ELR (cell line): ENCODE results near the gene FCHSD2.

ENCODE experiments used
- DNase-seq: peaks from one replicate; pipeline ENCODE4 v3.0.0-alpha.2; 2015; ENCODE audit warnings: low read depth

The FCHSD2 gene

DNA sequence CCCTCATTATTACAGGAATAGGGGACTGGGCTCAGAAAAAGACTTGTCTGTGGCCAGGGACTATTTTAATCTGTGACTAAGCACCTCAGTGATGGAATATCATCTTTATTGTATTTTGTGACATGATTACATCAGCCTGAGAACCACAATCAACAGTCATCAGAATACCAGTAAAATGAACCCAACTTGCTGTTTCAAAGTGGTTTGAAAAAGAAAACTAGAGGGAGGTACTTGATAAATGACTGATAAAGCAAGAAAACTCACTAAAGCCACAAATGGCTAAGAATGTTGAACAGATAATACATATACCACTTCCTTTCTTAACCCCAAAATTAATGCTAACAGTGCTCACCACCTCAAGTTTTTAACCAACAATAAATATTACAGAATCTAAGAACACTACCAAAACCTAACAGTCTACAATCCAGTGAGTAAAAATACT, 172.2 kb downstream of the FCHSD2 start:
- peak; percentile 83 for DNase-seq

DNA sequence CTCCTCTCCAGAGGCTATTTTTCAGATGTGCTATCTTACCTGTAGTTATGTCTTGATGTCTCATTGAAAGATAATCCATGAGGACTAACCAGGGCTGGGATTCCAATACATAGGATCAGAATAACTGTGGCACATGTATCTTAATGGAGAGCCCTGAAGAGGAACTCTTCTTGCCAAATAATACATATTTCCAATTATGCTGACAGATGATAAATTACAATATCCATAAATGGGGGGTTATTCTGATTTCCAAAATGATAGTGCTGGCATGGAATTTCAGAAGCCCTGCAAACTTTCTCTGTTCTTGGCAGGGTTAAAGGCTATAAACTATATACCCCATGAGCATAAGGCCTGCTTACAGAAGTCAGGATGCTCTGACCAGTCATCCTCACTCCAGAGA, 173.7 kb downstream of the FCHSD2 start:
- DNase-seq: no peak

DNA sequence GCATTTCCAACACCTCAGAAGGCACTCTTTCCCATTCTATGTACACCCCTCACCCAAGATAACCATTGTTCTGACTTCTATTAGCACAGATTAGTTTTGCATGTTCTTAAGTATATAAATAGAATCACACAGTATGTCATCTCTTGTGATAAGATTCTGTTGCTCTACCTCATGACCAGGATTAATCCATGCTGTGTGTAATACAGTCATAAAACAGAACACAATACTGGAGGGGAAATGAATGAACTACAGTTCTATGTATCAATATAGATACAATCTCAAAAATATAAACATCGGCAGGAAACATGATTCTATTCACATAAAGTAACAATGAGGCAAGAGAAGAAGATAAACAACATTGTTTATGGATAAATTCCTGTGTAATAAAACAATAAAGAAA, 176.4 kb downstream of the FCHSD2 start:
- peak; percentile 58 for DNase-seq

DNA sequence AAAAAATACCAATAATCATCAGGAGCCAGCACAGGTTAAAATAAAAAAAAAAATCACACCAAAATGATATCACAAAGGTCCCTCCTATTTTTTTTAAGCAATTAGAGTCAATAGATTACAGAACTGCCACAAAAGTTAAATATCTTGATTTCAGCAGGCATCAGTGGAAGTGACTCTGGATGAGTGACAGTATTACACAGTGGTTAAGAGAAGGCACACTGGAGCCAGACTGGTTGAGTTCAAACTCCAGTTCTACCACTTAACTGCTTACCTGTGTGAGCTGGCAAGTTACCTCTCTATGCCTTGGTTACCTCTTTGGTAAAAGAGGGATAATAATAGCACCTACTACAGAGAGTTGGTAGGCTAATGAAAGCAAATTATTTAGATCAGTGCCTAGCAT, 179.4 kb downstream of the FCHSD2 start:
- DNase-seq: no peak

DNA sequence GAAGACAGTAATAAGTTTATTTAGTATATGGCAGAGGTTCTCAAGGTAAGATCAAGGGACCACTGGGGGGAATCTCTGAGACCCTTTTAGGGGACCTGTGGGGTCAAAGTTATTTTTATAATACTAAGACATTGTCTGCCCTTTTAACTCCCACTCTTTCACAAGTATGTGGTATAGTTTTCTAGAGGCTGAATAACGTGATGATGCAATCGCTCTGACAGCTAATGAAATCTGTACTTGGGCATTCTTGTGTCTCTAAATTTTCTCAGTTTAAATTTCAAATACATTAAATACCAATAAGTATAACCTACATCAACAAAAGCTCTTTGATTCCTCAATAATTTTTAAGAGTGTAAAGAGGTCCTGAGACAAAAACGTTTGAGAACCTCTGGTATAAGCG, 180.0 kb downstream of the FCHSD2 start:
- DNase-seq: peak; percentile 24

DNA sequence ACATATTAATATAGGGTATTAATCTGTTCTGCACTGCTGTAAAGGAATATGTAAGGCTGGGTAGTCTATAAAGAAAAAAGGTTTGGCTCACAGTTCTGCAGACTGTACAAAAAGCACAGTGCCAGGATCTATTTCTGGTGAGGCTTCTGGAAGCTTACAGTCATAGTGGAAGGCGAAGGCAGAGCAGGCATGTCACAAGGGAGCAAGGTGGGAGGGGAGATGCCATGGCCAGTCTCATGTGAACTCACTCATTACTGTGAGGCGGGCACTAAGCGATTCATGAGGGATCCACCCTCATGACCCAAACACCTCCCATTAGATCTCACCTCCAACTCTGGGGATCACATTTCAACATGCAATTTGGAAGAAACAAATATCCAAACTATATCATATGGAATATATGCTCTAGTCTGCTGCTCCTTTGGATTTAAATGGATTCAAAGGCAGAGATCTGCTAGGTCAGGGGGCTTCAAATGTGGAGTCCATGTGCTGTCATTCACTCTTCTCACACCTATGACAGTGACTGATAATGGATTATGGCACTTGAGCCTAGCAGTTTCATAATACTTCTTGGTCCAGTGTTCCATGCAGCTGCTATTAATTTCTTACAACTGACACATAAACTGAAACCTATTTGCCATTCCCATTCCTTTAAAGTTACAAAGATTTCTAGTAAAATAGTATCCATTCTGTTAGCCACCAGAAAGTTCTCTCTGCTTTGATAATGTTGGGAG, 182.0 kb downstream of the FCHSD2 start:
- no peak for DNase-seq

DNA sequence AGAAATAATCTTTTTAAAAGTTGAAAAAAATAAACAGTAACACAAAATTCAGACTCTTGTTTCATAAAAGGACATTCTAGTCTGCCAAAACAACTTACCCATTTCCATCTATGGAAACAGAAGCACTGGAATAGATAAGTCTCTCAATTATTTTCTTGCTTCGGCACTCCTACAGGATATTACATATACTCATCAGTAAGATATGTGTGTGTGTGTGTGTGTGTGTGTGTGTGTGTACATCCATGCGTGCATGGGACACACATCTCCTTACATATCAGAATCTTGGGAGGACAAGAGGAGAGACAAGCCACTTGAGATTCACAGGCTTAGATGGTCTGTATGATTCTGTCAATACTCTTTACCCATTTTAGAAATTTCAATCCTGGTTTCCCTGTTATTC, 183.3 kb downstream of the FCHSD2 start:
- DNase-seq: peak; percentile 19

DNA sequence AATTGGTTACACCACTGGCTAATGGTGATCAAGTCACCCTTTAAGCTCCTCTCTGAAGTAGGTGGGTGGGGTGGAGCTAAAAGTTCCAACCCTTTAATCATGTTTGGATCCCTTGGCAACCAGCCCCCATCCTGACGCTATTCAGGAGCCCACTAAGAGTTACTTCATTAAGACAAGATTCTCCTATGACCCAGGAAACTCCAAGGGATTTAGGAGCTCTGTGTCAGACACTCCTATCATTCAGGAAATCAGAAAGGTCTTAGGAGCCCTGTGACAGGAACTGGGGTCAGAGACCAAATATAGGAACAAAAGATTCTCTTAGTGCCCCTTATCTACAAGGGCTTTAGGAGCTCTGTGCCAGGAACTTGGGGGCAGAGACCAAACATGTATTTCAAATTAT, 186.7 kb downstream of the FCHSD2 start:
- no peak for DNase-seq

DNA sequence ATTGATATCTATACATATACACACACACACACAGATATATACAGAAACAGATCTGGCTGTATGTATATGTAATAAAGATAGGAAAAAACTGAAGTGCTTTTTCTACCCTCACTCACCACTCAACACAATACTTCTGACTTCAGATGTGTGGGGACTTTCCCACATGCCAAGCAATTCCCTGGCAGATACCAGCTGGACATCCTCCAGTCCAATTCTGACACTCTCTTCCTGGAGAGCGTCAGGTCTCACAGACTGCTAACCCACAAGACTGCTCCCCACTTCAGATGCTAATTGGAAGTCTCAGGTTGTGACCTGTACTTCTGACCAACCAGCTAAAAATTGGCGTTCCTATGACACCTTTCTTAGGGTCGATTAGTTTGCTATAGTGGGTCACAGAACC, 187.3 kb downstream of the FCHSD2 start:
- no peak for DNase-seq

DNA sequence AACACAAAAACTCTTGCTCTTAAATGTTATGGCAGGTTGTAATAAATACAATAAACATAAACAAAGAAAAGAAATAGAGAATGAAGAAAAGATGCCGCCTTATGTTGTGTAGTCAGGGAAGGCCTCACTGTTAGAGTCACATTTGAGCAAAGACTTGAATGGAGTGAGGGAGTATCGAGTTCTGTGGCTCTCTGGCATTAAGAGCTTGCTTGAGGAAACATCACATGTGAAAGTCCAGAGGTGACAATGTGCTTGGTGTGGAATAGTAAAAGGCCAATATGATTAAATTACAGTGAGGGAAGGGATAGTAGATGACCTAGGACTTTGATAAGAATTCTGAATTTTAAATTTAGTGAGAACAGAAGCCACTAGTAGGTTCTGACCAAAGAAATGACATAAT, 188.5 kb downstream of the FCHSD2 start:
- no peak for DNase-seq

DNA sequence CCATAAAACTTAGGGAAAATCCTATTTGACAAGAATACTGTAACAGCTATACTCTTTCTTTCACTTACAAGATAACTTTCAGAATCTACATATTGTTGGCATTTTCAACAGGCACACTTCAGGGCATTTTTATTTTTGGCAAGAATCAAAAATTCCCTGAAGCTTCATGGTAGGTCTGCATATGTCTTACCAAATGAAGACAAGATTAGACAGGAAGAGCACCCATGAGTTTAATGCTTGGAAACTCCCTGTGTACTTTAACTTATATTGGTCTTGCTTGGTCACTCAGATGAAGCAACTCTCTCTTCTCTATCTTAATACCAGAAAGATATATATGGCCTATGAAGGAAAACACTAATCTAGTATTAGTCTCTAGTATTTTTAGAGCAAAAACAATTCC, 190.2 kb downstream of the FCHSD2 start:
- DNase-seq: no peak

DNA sequence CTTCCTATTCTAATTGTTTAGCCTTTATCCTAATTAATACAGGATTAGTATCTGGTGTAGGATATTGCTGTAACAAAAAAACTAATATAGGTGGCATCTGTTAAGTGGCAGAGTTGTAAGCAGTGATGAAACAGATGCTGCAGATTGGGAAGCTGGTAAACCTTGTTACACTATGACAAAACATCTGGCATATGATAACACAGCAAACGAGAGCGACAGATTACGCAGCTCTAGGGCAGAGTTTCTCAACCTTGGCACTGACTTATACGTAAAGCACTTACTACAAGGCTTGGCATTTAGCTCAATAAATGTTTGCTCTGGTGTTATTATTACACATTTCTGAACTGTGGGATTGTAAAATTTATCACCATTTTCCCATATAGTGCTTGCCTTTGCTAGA, 190.9 kb downstream of the FCHSD2 start:
- no peak for DNase-seq

DNA sequence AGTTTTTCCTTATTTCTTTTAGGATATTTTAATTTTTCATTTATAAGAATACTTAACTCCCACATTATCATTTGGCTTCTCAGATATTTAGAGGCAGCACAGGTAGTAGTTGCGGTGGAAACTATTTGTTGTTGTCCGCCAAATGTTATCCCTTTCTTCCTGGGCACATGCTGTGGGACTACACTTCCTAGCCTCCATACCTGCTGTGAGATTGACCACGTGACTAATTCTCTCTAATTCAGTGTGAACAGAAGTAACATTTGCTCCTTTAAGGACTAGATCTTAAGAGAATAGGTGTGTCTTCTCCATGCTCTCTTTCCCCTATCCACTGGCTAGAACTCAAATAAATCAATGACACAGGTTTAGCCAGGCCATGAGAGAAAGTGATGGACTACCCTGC, 191.4 kb downstream of the FCHSD2 start:
- no peak for DNase-seq

DNA sequence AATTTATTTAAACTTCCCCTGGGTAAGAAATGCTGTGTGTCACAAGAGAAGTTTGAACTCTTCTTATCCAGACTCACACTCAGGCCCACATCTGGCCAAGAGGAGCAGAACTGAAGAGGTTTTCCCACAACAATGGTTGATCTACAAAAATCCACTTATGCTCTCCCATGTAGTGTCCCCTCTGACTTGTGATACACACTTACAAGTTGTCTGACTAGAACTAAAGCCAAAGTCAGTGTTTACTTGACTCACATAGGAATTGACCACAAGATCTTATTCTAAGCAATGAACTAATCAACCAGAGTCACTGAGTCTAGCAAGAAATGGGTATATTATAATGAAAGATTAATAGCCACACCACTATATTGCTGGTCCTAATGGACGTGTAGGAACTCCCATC, 194.9 kb downstream of the FCHSD2 start:
- peak; percentile 37 for DNase-seq

DNA sequence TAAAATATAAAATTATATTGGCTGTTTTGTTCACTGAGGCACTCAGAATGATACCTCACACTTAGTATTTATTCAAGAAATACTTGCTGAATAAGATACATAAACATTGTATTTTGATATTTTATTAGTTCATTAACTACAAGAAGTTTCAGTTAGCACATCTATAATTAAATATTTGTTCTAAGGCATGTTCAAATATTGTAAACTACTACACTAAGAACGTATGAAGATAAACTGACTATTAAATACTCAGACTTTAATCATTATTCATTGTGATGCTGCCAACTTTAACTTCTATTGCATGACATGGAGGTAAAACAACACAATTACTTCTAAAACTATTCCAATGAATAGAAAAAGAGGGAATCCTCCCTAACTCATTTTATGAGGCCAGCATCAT, 198.5 kb downstream of the FCHSD2 start:
- DNase-seq: no peak

DNA sequence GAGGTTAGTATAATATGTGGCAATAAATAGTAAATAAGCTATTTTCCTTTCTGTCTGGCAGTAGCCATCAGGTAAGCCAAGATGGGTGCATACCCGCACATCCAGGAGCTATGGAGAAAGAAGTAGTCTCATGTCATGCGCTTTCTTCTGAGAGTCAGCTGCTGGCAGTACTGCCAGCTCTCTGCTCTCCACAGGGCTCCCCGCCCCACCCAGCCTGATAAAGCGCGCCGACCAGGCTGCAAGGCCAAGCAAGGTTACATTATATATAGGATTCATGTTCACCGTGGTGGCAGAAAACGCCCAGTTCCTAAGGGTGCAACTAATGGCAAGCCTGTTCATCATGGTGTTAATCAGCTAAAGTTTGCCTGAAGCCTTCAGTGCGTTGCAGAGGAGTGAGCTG, 201.7 kb downstream of the FCHSD2 start:
- DNase-seq: no peak

DNA sequence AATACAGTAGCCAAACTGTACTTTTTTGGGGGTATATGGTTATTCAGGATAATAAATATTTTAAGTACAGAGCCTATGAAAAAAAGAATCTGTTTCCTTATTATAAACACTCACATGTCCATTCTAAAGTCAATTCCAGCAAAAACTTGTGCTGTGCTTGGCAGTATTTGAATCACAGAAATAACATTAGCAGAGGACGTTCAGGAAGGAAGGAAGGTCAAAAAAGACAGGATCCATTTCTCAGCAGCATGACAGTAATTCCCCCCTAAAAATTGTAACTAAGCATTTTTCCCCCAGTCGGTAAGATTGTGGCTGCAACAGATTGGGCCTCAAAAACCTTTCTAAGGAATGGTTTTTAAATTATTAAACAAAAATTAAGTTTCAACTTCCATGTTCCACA, 203.1 kb downstream of the FCHSD2 start:
- no peak for DNase-seq

DNA sequence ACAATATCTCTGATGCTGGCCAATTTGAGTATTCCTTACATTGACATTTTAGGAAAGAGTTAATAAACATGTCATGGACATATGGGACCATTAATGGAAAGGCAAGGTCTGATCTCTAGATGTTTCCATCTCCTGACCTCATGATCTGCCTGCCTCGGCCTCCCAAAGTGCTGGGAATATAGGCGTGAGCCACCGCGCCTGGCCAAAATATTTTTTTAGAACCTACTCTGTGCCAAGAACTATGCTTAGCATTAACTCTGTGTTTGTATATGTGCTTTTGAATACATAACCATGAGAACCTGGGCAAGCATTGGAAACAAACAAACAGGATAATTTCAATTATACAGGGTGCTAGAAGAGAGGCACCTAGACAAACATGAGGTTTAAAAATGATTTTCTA, 204.7 kb downstream of the FCHSD2 start:
- no peak for DNase-seq

DNA sequence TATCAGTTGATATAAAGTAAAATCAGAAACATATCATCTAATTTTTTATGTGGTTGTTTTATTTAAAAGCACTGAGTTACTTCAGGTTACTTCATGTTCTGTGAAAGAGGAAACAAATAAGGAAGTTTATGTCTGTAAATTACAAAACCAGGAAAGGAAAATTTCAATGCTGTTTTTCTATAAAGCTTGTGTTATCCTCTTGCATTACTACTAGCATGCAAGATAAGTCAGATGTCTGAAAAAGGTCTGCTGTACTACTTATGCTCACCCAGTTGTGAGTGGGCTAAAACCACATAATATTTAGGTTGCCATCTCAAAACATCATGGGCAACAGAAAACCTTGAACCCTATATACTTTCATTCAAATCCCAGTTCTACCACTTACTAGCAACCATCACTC, 206.4 kb downstream of the FCHSD2 start:
- DNase-seq: no peak

DNA sequence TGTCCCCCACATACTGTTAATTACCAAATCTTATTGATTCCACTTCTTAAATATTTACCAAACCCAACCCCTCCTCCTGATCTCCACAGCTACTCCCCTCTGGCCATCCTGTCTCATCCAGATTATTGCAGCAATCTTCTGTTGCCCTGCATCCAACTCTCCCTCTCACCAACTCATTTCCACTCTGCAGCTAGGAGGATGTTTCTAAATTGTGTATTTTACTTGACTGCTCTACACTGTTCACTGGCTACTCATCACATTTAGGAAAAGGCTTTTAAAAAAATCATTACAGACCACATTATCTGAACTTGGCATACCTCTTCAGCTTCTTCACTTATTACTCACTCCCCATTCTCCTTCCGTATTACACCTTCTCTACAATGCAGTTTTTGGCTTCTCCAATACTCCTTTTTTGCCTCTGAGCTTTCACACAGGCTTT, 210.0 kb downstream of the FCHSD2 start:
- DNase-seq: peak; percentile 16

DNA sequence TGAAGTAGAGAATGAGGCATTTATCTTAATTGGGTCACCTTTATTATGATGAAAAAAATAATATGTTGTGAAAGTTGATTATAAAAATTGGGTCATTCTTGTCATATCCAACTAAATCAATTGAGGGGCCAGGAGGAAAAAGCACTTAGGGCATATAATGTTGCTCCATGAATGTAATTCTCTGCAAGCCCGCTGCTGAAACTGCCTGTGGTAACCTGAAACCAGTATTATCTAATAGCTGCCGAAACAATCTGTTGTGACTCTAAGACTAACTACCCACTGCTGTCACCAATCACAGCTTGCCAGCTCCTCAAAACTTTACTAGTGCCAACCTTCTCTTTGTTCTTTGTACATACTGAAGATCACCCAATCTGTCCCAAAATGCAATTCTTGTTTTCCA, 212.1 kb downstream of the FCHSD2 start:
- no peak for DNase-seq

DNA sequence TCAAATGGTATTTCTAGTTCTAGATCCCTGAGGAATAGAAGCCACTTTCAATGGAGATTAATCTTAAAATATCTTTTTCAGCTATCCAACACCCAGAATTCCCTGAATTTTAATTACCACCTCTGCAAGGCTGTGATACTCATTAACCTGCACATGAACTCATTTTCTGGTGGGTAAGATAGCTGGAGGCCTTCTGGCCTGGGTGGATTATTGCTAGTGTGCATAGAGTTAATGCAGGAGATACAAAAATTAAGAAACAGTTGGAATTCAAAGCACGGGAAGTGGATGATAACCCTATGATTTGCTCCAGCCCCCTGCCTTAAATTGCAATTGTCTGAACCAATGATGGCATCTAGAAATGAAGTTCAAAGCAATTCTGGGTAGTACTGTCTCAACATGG, 212.9 kb downstream of the FCHSD2 start:
- DNase-seq: no peak

DNA sequence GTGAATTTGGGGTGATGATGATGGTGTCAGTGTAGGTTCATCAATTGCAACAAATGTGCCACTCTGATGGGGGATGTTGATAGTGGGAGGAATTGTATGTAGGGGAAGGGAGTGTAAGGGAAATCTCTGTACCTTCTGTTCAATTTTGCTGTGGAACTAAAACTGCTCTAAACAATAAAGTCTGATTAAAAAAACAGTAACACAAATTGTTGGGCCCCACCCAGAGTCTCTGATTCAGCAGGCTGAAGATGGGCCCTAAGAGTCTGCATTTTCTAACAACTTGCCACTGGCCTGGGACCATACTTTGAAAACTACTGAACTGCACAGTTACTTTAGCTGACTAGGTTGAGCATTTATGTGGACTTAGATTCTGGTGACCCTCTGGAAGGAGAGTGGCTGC, 214.7 kb downstream of the FCHSD2 start:
- no peak for DNase-seq

DNA sequence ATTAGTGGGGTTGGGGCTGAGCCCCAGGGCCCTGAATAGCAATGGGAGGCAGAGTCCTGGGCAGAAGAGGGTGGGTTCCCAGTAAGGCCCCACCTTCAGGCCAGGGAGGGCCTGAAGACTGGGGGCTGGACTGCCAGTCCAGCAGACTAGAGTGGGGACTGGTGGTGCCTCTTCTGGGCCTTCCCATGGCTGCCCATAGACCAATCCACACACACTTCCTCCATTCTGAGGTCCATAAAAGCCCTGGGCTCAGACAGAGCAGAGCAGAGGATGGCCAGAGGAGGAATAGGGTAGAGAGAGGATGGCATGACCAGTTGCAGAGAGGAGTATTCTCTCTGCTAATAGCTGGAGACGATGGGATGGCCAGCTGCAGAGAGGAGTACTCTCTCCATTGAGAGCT, 216.0 kb downstream of the FCHSD2 start:
- no peak for DNase-seq

DNA sequence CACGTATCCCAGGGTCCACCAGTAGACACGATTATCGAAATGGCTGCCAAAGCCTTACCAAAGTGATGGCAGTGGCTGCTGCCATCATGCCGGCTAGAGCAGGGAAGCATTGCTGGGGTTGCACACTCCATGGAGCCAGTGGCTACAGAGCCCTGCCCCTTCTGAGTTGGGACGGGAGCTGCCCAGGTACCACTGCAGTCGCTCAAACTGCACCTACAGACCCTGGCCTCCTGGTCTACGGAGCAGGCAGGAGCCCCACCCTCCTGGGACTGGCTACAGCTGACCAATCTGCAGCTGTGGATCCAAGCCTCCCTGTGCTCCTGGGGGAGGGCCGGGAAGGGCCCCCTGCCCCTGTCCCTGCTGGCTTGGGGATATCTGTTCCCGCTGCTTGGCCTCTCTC, 216.5 kb downstream of the FCHSD2 start:
- no peak for DNase-seq
